ENCODE results near the gene TENT4B.

Gene TENT4B

GRCh38 chr16:50154420-50154950, 1.4 kb downstream of the TENT4B start:
- TF ChIP-seq, protein P1, sequence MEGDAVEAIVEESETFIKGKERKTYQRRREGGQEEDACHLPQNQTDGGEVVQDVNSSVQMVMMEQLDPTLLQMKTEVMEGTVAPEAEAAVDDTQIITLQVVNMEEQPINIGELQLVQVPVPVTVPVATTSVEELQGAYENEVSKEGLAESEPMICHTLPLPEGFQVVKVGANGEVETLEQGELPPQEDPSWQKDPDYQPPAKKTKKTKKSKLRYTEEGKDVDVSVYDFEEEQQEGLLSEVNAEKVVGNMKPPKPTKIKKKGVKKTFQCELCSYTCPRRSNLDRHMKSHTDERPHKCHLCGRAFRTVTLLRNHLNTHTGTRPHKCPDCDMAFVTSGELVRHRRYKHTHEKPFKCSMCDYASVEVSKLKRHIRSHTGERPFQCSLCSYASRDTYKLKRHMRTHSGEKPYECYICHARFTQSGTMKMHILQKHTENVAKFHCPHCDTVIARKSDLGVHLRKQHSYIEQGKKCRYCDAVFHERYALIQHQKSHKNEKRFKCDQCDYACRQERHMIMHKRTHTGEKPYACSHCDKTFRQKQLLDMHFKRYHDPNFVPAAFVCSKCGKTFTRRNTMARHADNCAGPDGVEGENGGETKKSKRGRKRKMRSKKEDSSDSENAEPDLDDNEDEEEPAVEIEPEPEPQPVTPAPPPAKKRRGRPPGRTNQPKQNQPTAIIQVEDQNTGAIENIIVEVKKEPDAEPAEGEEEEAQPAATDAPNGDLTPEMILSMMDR (IDR thresholded peaks at IDR 0.05; ENCODE audit: insufficient read depth, missing control alignments), result no peak
- FAIRE-seq, result no peak
- DNase-seq (ENCODE audit: insufficient read length, low spot score), result no peak

GRCh38 chr16:50155925-50156324, 2.8 kb downstream of the TENT4B start:
- TF ChIP-seq, protein P1 (IDR thresholded peaks at IDR 0.05; ENCODE audit: insufficient read depth, missing control alignments), result no peak
- FAIRE-seq (no peak), DNase-seq (ENCODE audit: insufficient read length, low spot score) (no peak)

GRCh38 chr16:50156590-50156989, 3.5 kb downstream of the TENT4B start:
- no peak for FAIRE-seq
- no peak for DNase-seq (ENCODE audit: insufficient read length, low spot score)
- TF ChIP-seq, protein P1 (IDR thresholded peaks at IDR 0.05; ENCODE audit: insufficient read depth, missing control alignments), result no peak

DNA sequence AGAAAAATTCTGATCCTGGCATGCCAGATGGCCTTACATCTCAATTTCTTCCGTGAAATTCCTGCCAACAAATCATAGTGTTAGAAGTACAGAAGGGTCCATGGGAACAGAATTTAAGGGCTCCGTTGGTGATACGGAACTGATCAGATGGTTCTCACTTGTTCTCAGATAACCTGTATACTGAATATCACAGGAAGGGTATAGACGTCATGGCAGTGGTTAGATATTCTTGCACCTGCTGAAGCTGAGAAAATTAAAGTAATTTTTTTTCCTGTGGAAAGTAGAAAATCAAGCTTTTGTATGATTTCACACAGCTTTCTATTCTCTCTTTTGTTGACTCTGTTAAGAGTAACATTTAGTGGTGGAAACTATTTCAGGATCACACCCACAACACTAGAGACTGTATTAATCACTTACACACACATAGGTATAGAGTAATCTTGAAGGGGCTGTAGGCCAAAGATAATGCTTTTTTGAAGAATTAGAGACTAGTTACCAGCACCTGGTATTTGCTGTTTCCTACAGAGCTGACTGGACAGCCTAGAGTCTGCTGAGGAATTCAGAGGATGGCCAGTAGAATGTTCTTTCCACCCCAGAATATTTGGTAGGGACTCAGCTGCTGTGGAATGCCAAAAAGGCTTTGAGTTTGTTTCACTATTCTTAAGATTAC, 7.5 kb downstream of the TENT4B start:
- TF ChIP-seq, protein P1 (IDR thresholded peaks at IDR 0.05; ENCODE audit: insufficient read depth, missing control alignments), result no peak
- FAIRE-seq (no peak), DNase-seq (ENCODE audit: insufficient read length, low spot score) (no peak)

- TF ChIP-seq, protein P1 (IDR thresholded peaks at IDR 0.05; ENCODE audit: insufficient read depth, missing control alignments), result no peak
- DNase-seq (ENCODE audit: insufficient read length, low spot score) (no peak), FAIRE-seq (no peak)
Observed at GRCh38 chr16:50161950-50162349, 8.8 kb downstream of the TENT4B start.

DNA sequence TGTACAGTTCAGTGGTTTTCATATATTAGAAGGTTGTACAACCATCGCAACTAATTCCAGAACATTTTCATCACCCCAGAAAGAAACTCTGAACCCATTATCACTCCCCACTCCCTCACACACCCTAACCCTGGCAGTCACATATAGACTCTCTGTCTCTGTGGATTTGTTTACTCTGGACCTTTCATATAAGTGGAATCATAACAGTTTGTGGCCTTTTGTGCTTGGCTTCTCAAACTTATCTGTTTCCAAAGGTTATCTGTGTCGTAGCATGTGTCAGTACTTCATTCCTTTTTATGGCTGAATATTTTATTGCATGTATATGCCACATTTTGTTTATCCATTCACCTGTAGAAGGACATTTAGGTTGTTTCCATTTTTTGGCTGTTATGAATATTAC, 12.4 kb downstream of the TENT4B start:
- FAIRE-seq (no peak), DNase-seq (ENCODE audit: insufficient read length, low spot score) (no peak)
- TF ChIP-seq, protein P1 (IDR thresholded peaks at IDR 0.05; ENCODE audit: insufficient read depth, missing control alignments), result no peak

Data from D721Med (cell line).